Measurements from ENCODE around the gene IKBKG.
A peak's percentile ranks its signal among the peaks of the same experiment; 100 is the strongest.
"Not testable (repeated sequence)": the region's sequence is repeated elsewhere in the genome, so short reads cannot be mapped to it uniquely, and the experiment has no call there.

The IKBKG gene

DNA sequence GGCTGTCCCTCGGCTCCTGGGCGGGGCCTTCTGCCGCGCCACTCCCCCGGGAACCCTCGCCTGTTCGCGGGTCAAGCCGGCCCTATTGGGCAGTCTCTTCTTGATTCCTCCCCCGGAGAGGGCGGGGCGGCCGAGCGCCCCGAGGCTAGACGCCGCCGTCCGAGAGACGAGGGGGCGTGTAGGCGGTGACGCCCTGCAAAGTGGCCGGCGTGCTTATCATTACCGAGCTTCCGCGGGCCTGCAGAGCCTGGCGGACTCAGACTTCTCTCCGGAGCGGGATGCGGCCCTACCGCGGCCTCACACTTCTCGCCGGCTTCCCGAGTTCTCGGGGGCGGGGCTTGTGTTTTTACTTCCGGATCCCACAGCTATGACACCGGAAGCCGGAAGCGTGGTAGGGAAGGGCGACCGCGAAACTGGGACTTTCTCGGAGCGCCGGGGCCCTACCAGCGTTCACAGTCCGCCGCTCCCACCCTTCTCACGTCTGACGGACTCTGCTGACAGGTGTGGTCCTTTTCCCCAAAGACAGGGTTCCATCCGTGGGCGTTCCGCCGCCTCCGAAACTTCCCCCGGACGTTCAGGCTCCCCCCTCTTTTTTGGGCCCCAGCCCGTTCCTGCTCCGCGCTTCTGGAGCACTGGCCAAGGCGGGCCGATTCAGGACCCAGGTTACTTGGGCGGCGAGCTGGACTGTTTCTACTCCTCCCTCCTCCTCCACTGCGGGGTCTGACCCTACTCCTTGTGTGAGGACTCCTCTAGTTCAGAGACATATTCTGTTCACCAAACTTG, at the start of gene IKBKG:
TSS of gene IKBKG (plus strand) at position 376 of the 783 bp plus-strand sequence. CDS start 4,383 bp downstream, outside the sequence.
- peak within 1 kb of the TSS; percentile 75 for H3K4me3 ChIP-seq (ENCODE audit: low read depth, low read length)
- DNase-seq (ENCODE audit: low read depth) = peak; percentile 56
- TF ChIP-seq, protein P1, sequence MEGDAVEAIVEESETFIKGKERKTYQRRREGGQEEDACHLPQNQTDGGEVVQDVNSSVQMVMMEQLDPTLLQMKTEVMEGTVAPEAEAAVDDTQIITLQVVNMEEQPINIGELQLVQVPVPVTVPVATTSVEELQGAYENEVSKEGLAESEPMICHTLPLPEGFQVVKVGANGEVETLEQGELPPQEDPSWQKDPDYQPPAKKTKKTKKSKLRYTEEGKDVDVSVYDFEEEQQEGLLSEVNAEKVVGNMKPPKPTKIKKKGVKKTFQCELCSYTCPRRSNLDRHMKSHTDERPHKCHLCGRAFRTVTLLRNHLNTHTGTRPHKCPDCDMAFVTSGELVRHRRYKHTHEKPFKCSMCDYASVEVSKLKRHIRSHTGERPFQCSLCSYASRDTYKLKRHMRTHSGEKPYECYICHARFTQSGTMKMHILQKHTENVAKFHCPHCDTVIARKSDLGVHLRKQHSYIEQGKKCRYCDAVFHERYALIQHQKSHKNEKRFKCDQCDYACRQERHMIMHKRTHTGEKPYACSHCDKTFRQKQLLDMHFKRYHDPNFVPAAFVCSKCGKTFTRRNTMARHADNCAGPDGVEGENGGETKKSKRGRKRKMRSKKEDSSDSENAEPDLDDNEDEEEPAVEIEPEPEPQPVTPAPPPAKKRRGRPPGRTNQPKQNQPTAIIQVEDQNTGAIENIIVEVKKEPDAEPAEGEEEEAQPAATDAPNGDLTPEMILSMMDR (IDR thresholded peaks at IDR 0.05; ENCODE audit: low read depth, low read length, missing control alignments) = no peak
- in situ Hi-C loops (cut with HindIII; ENCODE audit: low sequenced_read_pairs) = no loop called here

DNA sequence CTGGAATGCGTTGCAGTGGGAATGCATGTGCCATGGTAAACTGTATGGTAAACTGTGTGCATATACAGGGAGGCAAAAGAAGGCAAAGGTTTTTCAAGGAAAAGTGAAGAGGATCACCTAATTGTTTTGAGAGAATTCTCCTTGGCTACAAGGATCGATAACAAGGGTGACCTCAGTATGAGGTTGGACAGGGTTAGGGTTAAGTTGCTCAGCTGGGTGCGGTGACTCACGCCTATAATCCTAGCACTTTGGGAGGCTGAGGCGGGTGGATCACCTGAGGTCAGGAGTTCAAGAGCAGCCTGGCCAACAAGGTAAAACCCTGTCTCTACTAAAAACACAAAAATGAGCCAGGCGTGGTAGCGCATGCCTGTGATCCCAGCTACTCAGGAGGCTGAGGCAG, 46.0 kb upstream of the IKBKG start:
- H3K4me3 ChIP-seq (ENCODE audit: low read depth, low read length); DNase-seq (ENCODE audit: low read depth); in situ Hi-C loops (cut with HindIII; ENCODE audit: low sequenced_read_pairs): not testable (repeated sequence)

DNA sequence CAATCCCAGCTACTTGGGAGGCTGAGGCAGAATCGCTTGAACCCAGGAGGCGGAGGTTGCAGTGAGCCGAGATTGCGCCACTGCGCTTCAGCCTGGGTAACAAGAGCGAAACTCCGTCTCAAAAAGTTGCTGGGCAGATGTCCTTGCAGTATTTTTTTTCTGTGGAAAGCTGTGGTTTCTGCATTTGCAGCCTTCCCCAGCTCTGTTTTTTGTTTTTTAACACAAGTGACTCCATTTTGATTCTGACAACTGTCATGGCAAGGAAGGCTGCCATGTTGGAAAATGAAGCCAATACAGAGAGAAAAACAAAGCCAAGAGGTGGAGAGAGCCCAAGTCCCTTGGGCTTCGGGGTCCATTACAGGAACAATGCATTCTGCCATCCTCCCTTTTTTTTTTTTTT, 45.3 kb upstream of the IKBKG start:
- TF ChIP-seq, protein P1 (IDR thresholded peaks at IDR 0.05; ENCODE audit: low read depth, low read length, missing control alignments) = no peak
- H3K4me3 ChIP-seq (ENCODE audit: low read depth, low read length) = no peak overlapping the region
- DNase-seq (ENCODE audit: low read depth) = no peak
- in situ Hi-C loops (cut with HindIII; ENCODE audit: low sequenced_read_pairs) = no loop called here

- no peak overlapping the region for H3K4me3 ChIP-seq (ENCODE audit: low read depth, low read length)
- no peak for DNase-seq (ENCODE audit: low read depth)
- TF ChIP-seq, protein P1 (IDR thresholded peaks at IDR 0.05; ENCODE audit: low read depth, low read length, missing control alignments) = no peak
- in situ Hi-C loops (cut with HindIII; ENCODE audit: low sequenced_read_pairs) = no loop called here
These were observed 44.4 kb upstream of the IKBKG start for GRCh38 chrX:154502989-154503388.

GRCh38 chrX:154505734-154506133, 41.7 kb upstream of the IKBKG start:
- no peak overlapping the region for H3K4me3 ChIP-seq (ENCODE audit: low read depth, low read length)
- no peak for DNase-seq (ENCODE audit: low read depth)
- in situ Hi-C loops (cut with HindIII; ENCODE audit: low sequenced_read_pairs) = no loop called here
- TF ChIP-seq, protein P1 (IDR thresholded peaks at IDR 0.05; ENCODE audit: low read depth, low read length, missing control alignments) = no peak

DNA sequence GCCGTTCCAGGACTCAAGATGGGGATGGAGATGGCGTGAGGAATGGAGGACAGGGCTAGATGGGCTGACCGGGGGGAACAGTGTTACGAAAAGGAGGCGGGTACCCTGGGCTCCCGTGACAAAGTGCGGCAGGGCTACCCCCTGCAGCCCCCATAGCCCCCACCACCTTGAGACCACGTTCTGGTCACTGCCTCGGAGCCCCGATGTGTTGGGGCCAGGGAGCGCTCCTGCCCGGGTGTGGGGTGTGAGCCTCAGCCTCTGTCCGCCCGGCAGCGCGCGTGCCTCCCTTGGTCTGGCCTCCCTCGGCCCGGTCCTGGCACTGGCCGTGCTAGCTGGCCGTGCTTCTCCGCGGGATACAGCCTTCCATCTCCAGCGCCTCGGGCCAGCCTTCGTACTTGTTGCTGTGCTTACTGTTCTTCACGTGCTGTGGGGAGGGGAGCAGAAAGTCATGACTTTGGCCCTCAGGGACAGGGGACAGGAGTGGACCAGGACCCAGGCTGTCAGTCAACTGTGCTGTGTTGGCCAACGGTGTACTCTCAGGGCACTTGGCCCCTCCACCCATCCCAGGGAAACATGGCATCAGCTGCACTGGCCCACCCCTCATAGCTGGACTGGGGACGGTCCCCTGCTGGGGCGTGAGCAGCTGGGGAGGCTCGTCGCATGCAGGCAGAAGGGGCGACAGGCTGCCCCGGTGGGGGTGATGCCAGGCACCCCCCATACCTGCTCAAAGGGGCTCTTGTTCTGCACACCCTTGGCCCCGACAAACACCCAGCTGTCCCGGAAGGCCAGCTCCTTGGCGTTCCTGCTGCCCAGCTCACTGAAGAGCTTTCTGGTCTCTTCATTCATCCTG, 40.7 kb upstream of the IKBKG start:
- TF ChIP-seq, protein P1 (IDR thresholded peaks at IDR 0.05; ENCODE audit: low read depth, low read length, missing control alignments) = no peak
- in situ Hi-C loops (cut with HindIII; ENCODE audit: low sequenced_read_pairs) = no loop called here
- no peak overlapping the region for H3K4me3 ChIP-seq (ENCODE audit: low read depth, low read length)
- DNase-seq (ENCODE audit: low read depth) = no peak

Data from astrocyte of the cerebellum (primary cell).